HG03097 (cell line): ENCODE measurements around the gene DYNLT5.

ENCODE experiments used
- ATAC-seq: cut with Tn5 transposase; IDR thresholded peaks from one replicate; pipeline ENCODE4 v1.9.1; 2021; ENCODE audit not compliant: unreplicated experiment, low FRiP score

Gene DYNLT5

GRCh38 chr1:66747501-66747900, 4.8 kb upstream of the DYNLT5 start:
- ATAC-seq = no peak

- no peak for ATAC-seq
Observed at GRCh38 chr1:66750577-66750976, 1.7 kb upstream of the DYNLT5 start.

- no peak for ATAC-seq
Observed at GRCh38 chr1:66751160-66751559, 1.1 kb upstream of the DYNLT5 start.

GRCh38 chr1:66752671-66753371, 562 bp downstream of the DYNLT5 start:
- ATAC-seq = no peak

GRCh38 chr1:66757722-66758240, 5.5 kb downstream of the DYNLT5 start:
- no peak for ATAC-seq

GRCh38 chr1:66758241-66758755, 6.0 kb downstream of the DYNLT5 start:
- ATAC-seq = peak; percentile 100

- ATAC-seq = no peak
Observed at GRCh38 chr1:66760506-66760905, 8.2 kb downstream of the DYNLT5 start.

GRCh38 chr1:66761221-66761620, 9.0 kb downstream of the DYNLT5 start:
- ATAC-seq = no peak

GRCh38 chr1:66764994-66765578, 12.8 kb downstream of the DYNLT5 start:
- no peak for ATAC-seq

GRCh38 chr1:66767626-66768025, 15.4 kb downstream of the DYNLT5 start:
- ATAC-seq = no peak

- no peak for ATAC-seq
Observed at GRCh38 chr1:66768965-66769364, 16.7 kb downstream of the DYNLT5 start.

GRCh38 chr1:66769512-66770229, 17.4 kb downstream of the DYNLT5 start:
- ATAC-seq = no peak

GRCh38 chr1:66770240-66770639, 18.0 kb downstream of the DYNLT5 start:
- no peak for ATAC-seq

- ATAC-seq = no peak
Observed at GRCh38 chr1:66770694-66771093, 18.4 kb downstream of the DYNLT5 start.

GRCh38 chr1:66773227-66773626, 21.0 kb downstream of the DYNLT5 start:
- no peak for ATAC-seq

GRCh38 chr1:66774438-66774837, 22.2 kb downstream of the DYNLT5 start:
- no peak for ATAC-seq

GRCh38 chr1:66775646-66776045, 23.4 kb downstream of the DYNLT5 start:
- no peak for ATAC-seq

- no peak for ATAC-seq
Observed at GRCh38 chr1:66777831-66778230, 25.6 kb downstream of the DYNLT5 start.

- no peak for ATAC-seq
Observed at GRCh38 chr1:66778266-66778665, 26.0 kb downstream of the DYNLT5 start.

- no peak for ATAC-seq
Observed at GRCh38 chr1:66778969-66779368, 26.7 kb downstream of the DYNLT5 start.

GRCh38 chr1:66779475-66780078, 27.3 kb downstream of the DYNLT5 start:
- ATAC-seq = no peak
